IPS-18c (cell line): ENCODE results near the gene FBXW7.

Experiments used
- H3K4me3 ChIP-seq: 2 replicates; pipeline ENCODE4 v1.7.0; 2013; ENCODE audit warnings: low read depth, mild to moderate bottlenecking, low read length, moderate library complexity; ENCODE audit not compliant: insufficient read depth
- H3K9me3 ChIP-seq: one replicate; pipeline ENCODE4 v1.6.1; 2013; ENCODE audit warnings: mild to moderate bottlenecking, low read length, moderate library complexity; ENCODE audit not compliant: control insufficient read depth, insufficient read depth

FBXW7 gene

DNA sequence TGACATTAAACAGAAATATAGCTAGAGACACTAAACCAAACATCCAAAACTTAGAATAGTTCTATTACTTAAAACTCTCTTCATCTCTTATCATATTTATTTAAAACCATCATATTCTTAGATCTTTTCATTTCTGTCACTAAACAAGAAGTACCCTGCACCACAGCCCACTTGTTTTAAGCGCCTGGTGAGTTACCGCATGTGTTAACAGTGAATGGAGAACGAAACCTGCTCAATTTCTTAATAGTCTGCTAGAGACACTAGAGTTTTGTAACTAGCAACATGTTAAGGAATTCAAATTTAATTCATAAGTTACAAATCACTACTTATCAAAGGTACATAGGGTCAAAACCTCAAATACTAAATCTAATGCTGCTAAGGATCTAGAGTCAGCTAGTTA, 111.5 kb downstream of the FBXW7 start:
- H3K4me3 ChIP-seq, result no peak overlapping the region

GRCh38 chr4:152422817-152423320, 113.0 kb downstream of the FBXW7 start:
- Histone ChIP-seq H3K9me3 (no peaks in the 10 kb centered on the region), H3K4me3 (no peak overlapping the region)

More for the DNA sequence above, 111.5 kb downstream of the FBXW7 start:
- H3K9me3 ChIP-seq, result no peaks in the 10 kb centered on the region

GRCh38 chr4:152421576-152421975, 114.3 kb downstream of the FBXW7 start:
- Histone ChIP-seq H3K4me3 (no peak overlapping the region), H3K9me3 (no peaks in the 10 kb centered on the region)

DNA sequence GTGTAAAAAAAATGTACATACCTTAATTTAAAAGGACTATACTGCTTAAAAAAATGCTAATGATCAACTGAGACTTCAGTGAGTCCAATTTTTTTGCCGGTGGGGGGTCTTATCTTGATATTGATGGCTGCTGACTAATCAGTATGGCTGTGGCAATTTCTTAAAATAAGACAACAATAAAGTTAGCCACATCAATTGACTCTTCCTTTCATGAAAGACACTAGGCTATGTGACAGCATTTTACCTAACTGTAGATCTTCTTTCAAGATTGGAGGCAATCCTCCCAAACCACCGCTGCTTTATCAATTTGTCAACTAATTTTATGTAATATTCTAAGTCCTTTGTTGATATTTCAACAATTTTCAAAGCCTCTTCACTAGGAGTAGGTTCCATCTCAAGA, 116.1 kb downstream of the FBXW7 start:
- H3K4me3 ChIP-seq, result no peak overlapping the region
- no peaks in the 10 kb centered on the region for H3K9me3 ChIP-seq

GRCh38 chr4:152417673-152418072, 118.2 kb downstream of the FBXW7 start:
- H3K9me3 ChIP-seq, result no peaks in the 10 kb centered on the region
- H3K4me3 ChIP-seq, result no peak overlapping the region

- Histone ChIP-seq H3K9me3 (no peaks in the 10 kb centered on the region), H3K4me3 (no peak overlapping the region)
These were observed 119.9 kb downstream of the FBXW7 start for GRCh38 chr4:152415980-152416379.

GRCh38 chr4:152408514-152409327, 127.2 kb downstream of the FBXW7 start:
- H3K4me3 ChIP-seq, result no peak overlapping the region

DNA sequence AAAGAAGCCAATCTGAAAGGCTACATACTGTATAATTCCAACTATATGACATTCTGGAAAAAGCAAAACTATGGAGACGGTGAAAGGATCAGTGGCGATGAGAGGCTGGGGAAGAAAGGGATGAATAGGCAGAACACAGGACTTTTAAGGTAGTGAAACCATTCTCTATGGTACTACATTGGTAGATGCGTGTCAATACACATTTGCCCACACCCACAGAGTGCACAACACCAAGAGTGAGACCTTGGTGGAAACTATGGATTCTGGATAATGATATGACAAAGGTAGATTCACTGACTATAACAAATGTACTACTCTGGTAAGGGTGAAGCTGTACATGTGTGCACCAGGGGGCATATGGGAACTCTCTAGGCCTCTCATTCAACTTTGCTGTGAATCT, 134.5 kb downstream of the FBXW7 start:
- no peak overlapping the region for H3K4me3 ChIP-seq
- H3K9me3 ChIP-seq, result no peaks in the 10 kb centered on the region

More at GRCh38 chr4:152408514-152409327, 127.2 kb downstream of the FBXW7 start:
- H3K9me3 ChIP-seq, result no peaks in the 10 kb centered on the region

- Histone ChIP-seq H3K4me3 (no peak overlapping the region), H3K9me3 (no peaks in the 10 kb centered on the region)
These were observed 136.6 kb downstream of the FBXW7 start for GRCh38 chr4:152399246-152399645.

DNA sequence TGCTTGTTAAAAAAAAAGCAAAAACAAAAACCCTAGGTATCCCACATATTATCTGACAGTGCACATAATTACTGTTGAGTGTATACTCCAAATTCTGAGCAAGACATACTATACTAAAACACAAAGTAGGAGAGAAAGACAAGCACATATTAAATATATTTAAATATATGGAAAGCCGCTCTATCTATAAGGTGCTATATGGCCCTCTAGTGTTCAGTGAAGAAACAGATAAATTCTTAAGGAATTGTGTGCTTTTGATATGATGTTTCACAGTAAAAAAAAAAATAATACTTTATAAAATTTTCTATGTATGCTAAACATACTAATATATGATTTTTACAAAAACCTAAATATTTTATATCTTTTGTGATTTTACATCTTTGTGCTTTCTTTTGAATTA, 137.8 kb downstream of the FBXW7 start:
- H3K9me3 ChIP-seq, result no peaks in the 10 kb centered on the region
- H3K4me3 ChIP-seq, result no peak overlapping the region

GRCh38 chr4:152394791-152395190, 141.1 kb downstream of the FBXW7 start:
- Histone ChIP-seq H3K4me3 (no peak overlapping the region), H3K9me3 (no peaks in the 10 kb centered on the region)

- no peak overlapping the region for H3K4me3 ChIP-seq
- no peaks in the 10 kb centered on the region for H3K9me3 ChIP-seq
These were observed 143.8 kb downstream of the FBXW7 start for GRCh38 chr4:152392079-152392478.

DNA sequence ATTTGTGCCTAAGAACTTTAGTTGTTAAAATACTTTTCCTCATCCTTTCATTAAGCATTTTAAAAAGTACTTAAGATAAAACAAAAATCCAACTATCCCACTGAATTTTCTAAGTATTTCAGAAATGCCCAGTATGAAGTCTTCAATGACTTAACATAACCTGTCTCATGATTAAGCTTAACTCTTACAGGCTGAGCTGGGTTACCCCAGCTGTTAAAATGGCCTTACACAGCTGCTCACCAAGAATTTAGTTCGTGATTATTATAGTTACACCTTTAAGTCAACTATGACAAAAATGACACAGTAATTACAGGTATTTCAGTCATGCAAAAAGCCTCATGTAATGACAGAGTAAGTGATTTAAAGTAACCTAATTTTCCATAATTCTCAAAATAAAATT, 145.7 kb downstream of the FBXW7 start:
- H3K4me3 ChIP-seq, result no peak overlapping the region
- no peaks in the 10 kb centered on the region for H3K9me3 ChIP-seq

DNA sequence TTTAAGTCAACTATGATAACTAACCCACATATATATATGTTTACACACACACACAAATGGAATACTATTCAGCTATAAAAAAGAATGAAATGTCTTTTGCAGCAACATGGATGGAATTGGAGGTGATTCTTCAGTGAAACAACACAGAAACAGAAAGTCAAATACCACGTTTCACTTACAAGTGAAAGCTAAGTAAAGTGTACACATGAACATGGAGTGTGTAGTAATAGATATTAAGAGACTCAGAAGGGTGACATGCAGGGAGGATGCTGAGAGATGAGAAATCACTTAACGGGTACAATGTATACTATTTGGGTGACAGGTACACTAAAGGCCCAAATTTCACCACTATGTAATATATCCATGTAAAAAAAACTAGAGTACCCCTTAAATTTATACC, 146.5 kb downstream of the FBXW7 start:
- Histone ChIP-seq H3K9me3 (no peaks in the 10 kb centered on the region), H3K4me3 (no peak overlapping the region)

DNA sequence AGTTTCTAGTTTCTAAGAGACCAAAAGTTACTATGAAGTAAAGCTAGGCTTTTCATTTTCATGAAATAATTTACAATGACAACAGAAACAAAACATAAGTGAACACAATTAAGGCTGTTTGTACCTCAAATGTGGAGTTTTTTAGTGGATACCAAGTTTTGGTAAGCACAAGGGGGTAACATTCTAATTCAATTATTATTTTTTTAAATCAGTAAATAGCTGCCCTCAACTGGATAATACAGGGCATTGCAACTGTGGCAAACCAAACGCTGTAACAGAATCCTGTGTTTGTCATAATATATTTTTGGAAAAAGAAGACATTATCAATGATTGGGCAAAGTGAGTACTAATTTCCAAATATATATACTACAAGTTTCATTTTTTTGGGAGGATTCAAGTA, 150.3 kb downstream of the FBXW7 start:
- H3K9me3 ChIP-seq, result no peaks in the 10 kb centered on the region
- H3K4me3 ChIP-seq, result no peak overlapping the region

- Histone ChIP-seq H3K9me3 (no peaks in the 10 kb centered on the region), H3K4me3 (no peak overlapping the region)
These were observed 153.7 kb downstream of the FBXW7 start for GRCh38 chr4:152382057-152382785.

DNA sequence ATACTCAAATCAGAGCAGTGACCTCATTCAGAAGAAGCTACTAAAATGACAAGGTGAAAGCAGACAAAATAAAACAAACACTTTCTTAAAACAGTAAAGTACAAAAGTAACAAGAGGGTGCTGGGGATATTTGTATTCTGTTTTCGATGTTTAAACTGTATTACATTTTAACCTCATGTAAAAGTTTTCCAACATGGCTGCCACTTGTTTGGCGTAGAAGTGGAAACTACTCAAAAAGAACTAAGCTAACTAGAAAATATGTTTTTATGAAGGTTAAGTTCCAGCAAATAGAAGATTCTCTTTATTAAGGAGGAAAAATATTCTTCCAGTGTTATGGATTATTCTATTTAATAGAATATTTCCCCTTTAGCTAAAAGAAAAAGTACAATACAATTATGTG, 155.0 kb downstream of the FBXW7 start:
- Histone ChIP-seq H3K9me3 (no peaks in the 10 kb centered on the region), H3K4me3 (no peak overlapping the region)

DNA sequence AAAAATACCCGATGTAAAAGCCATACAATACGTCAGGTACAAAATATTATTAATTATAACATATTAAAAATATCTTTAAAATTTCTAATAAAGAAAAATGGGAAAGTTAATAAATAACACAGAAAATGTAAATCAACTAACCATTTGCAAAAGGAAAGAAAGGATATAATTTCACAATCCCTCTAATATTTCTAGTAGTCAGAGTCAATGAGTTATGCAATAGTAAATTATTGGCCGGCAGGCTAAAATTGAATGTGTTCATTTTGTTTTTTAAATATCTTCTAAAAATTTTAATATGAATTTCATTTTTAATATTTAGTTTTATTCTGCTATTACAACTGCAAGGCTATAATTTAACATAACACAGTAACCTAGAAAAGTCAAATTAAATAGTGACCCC, 155.7 kb downstream of the FBXW7 start:
- no peaks in the 10 kb centered on the region for H3K9me3 ChIP-seq
- H3K4me3 ChIP-seq, result no peak overlapping the region
